Mesendoderm (in vitro differentiated cells): ENCODE results near the gene CEP131.
"Not testable (repeated sequence)": the region's sequence is repeated elsewhere in the genome, so short reads cannot be mapped to it uniquely, and the experiment has no call there.

Source experiments
- DNase-seq: peaks from one replicate; pipeline ENCODE4 v3.0.0; 2013
- H2AK5ac ChIP-seq: 2 replicates; pipeline ENCODE4 v1.6.1; 2013; ENCODE audit warnings: low read length, inconsistent platforms
- H2BK120ac ChIP-seq: 2 replicates; pipeline ENCODE4 v1.6.1; 2013; ENCODE audit warnings: low read depth, mild to moderate bottlenecking, low read length, moderate library complexity, mixed read lengths
- H2BK15ac ChIP-seq: replicated peaks from 2 replicates; pipeline ENCODE4 v1.6.1; 2013; ENCODE audit warnings: low read depth, mild to moderate bottlenecking, moderate library complexity
- H2BK5ac ChIP-seq: 2 replicates; pipeline ENCODE4 v1.6.1; 2013; ENCODE audit warnings: low read length, inconsistent platforms
- H3K18ac ChIP-seq: 2 replicates; pipeline ENCODE4 v1.6.1; 2013; ENCODE audit warnings: mild to moderate bottlenecking, low read length, mixed read lengths
- H3K23ac ChIP-seq: one replicate; pipeline ENCODE4 v1.6.1; 2013; ENCODE audit warnings: low read length
- H3K27ac ChIP-seq: 2 replicates; pipeline ENCODE4 v1.5.1; 2013; ENCODE audit warnings: low read depth, mild to moderate bottlenecking, inconsistent platforms, low read length, moderate library complexity
- H3K27me3 ChIP-seq: 2 replicates; pipeline ENCODE4 v1.6.1; 2013; ENCODE audit warnings: low read length, control low read depth, mild to moderate bottlenecking, inconsistent platforms; ENCODE audit not compliant: insufficient read depth, poor library complexity
- H3K36me3 ChIP-seq: 2 replicates; pipeline ENCODE4 v1.6.1; 2013; ENCODE audit warnings: low read length, inconsistent platforms; ENCODE audit not compliant: control insufficient read depth, insufficient read depth
- H3K4ac ChIP-seq: one replicate; pipeline ENCODE4 v1.6.1; 2013; ENCODE audit warnings: low read depth, mild to moderate bottlenecking, low read length, moderate library complexity
- H3K4me1 ChIP-seq: 2 replicates; pipeline ENCODE4 v1.6.1; 2013; ENCODE audit warnings: low read depth, low read length, inconsistent platforms; ENCODE audit not compliant: control insufficient read depth
- H3K4me2 ChIP-seq: 2 replicates; pipeline ENCODE4 v1.6.1; 2013; ENCODE audit warnings: low read length
- H3K4me3 ChIP-seq: 2 replicates; pipeline ENCODE4 v1.5.1; 2013; ENCODE audit warnings: mild to moderate bottlenecking, low read length
- H3K56ac ChIP-seq: one replicate; pipeline ENCODE4 v1.6.1; 2013; ENCODE audit warnings: low read length
- H3K79me1 ChIP-seq: 2 replicates; pipeline ENCODE4 v1.6.1; 2013; ENCODE audit warnings: low read length, inconsistent platforms
- H3K79me2 ChIP-seq: 2 replicates; pipeline ENCODE4 v1.6.1; 2013; ENCODE audit warnings: mild to moderate bottlenecking, low read length; ENCODE audit not compliant: control insufficient read depth, insufficient read depth
- H3K9ac ChIP-seq: 2 replicates; pipeline ENCODE4 v1.6.1; 2013; ENCODE audit warnings: low read length, inconsistent platforms
- H4K5ac ChIP-seq: one replicate; pipeline ENCODE4 v1.6.1; 2013; ENCODE audit warnings: low read length
- H4K8ac ChIP-seq: one replicate; pipeline ENCODE4 v1.6.1; 2013; ENCODE audit warnings: low read depth, mild to moderate bottlenecking, control low read depth, low read length, moderate library complexity
- WGBS: extraction: QIAGEN DNeasy Blood & Tissue Kit; methylation state at CpG from one replicate; pipeline ENCODE4 v1.1.7; 2013; ENCODE audit warnings: low lambda C conversion rate, missing lambda C conversion rate; ENCODE audit not compliant: insufficient coverage; ENCODE audit errors: extremely low coverage; 5-methylcytosine and 5-hydroxymethylcytosine counted together

The CEP131 gene

DNA sequence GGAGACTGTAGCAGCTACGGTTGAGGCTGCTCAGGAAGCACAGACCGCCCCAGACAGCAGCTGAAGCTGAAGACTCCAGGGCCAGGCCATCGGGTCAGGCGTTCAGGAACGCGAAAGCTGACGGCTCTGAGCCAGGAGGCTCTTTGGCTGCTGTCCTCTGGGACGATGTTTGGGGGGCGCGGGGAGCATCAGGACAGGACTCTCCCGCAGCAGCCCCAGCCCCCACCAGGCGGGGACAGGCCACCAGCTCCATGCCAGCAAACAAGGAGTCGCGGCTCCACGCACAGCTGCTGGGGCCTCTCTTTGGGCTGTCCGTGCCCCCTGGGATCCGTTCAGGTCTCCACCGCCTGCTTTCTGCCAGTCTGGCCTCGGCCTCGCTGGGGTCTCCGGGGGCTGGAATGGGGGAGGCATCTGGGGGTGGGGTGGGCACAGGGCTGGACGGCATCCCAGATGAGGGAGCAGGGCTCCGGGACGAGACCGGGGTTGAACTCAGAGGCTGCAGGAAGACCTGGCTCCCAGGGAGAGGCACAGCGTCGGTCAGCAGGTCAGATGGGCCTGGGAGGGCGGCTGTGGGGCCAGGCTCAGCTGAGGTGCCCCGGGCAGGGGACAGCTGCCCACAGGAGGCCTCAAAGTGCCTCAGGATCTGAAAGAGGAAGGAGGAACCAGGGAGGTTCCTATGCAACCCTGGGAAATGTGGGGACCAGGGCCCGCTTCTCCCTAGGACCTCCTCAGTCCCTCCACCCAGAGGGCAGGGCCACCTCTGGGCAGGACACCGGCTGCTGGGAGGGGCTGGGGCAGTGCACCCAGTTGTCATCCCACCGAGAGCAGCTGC is 6.3 kb upstream of the CEP131 start:
- no peak overlapping the region for H3K27ac ChIP-seq
- no peak overlapping the region for H2AK5ac ChIP-seq
- H3K23ac ChIP-seq = no peak overlapping the region
- H2BK120ac ChIP-seq = no peak overlapping the region
- H3K4me3 ChIP-seq = no peak overlapping the region
- H3K4ac ChIP-seq = no peak overlapping the region
- H3K4me1 ChIP-seq = no peaks in the 10 kb centered on the region
- no peaks in the 10 kb centered on the region for H3K79me2 ChIP-seq
- DNase-seq = no peak
- no peak overlapping the region for H4K8ac ChIP-seq
- H3K27me3 ChIP-seq = no peaks in the 10 kb centered on the region
- H3K36me3 ChIP-seq = peaks cover 3% of the 10 kb centered on the region
- no peak overlapping the region for H3K4me2 ChIP-seq
- no peak overlapping the region for H2BK15ac ChIP-seq
- H2BK5ac ChIP-seq = no peak overlapping the region
- no peak overlapping the region for H3K56ac ChIP-seq
- no peak overlapping the region for H3K18ac ChIP-seq
- H3K79me1 ChIP-seq = no peaks in the 10 kb centered on the region
- no CpG with 5 or more reads among the region's 32 CpGs for WGBS
- H4K5ac ChIP-seq = no peak overlapping the region
- H3K9ac ChIP-seq = no peak overlapping the region

DNA sequence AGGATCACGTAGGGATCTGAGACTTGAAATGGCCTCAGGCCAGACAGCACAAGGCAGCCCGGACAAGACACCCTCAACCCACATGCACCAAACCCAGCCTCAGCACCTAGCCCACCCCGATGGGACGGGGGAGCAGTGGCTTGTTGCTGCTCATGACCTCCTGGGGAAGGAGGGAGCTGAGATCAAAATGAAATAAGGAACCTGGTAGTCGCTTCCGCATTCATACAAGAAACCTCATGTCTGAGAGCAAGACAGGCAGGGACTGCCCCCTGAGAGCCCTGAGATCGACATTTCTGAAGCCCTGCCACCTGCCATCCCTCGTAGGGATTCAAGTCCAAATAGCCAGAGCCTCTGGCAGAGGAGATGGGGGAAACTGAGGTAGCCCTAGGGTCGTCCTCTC is 5.7 kb upstream of the CEP131 start:
- no peak overlapping the region for H3K4me2 ChIP-seq
- H3K27ac ChIP-seq = no peak overlapping the region
- no CpG with 5 or more reads among the region's 9 CpGs for WGBS
- no peak overlapping the region for H4K8ac ChIP-seq
- H2BK120ac ChIP-seq = no peak overlapping the region
- no peaks in the 10 kb centered on the region for H3K79me2 ChIP-seq
- H3K4ac ChIP-seq = no peak overlapping the region
- no peaks in the 10 kb centered on the region for H3K27me3 ChIP-seq
- H3K18ac ChIP-seq = no peak overlapping the region
- no peak overlapping the region for H2BK5ac ChIP-seq
- H3K9ac ChIP-seq = no peak overlapping the region
- no peak overlapping the region for H3K23ac ChIP-seq
- H3K36me3 ChIP-seq = peaks cover 3% of the 10 kb centered on the region
- no peak for DNase-seq
- H3K56ac ChIP-seq = no peak overlapping the region
- no peak overlapping the region for H4K5ac ChIP-seq
- H2BK15ac ChIP-seq = no peak overlapping the region
- H3K4me1 ChIP-seq = no peaks in the 10 kb centered on the region
- H3K4me3 ChIP-seq = no peak overlapping the region
- H2AK5ac ChIP-seq = no peak overlapping the region
- H3K79me1 ChIP-seq = no peaks in the 10 kb centered on the region

- not testable (repeated sequence) for H3K9ac ChIP-seq, H2BK120ac ChIP-seq, H4K5ac ChIP-seq, H2BK5ac ChIP-seq, H3K4me1 ChIP-seq, H4K8ac ChIP-seq, H2AK5ac ChIP-seq, H3K4me3 ChIP-seq, H3K27ac ChIP-seq, H3K36me3 ChIP-seq, H3K18ac ChIP-seq, H3K4ac ChIP-seq, H3K23ac ChIP-seq, H3K4me2 ChIP-seq, H2BK15ac ChIP-seq, H3K27me3 ChIP-seq, DNase-seq, H3K79me2 ChIP-seq, H3K79me1 ChIP-seq, H3K56ac ChIP-seq
- WGBS = no CpG with 5 or more reads among the region's 2 CpGs
Observed at GRCh38 chr17:81227630-81228029, 4.9 kb upstream of the CEP131 start.

DNA sequence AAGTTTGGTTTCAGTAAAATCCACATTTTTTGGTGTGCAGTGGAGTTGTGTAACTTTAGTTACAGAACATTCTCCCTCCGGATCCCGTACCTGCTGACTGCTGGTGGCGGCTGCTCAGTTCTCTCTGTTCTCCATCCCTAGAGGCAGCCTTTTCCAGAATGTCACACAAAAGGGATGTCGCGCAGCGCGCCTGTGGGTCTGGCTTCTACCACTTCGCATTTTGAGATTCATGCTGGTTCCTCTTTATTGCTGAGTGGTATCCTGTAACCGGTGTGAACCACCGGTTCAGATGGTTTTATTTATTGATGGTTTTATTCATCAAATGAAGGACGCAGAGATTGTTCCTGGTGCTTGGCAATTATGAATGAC is 981 bp upstream of the CEP131 start:
- no peak overlapping the region for H3K4ac ChIP-seq
- no peak overlapping the region for H2AK5ac ChIP-seq
- no peak overlapping the region for H3K4me3 ChIP-seq
- peak overlapping the region; percentile 96 for H3K56ac ChIP-seq
- no peak overlapping the region for H3K27ac ChIP-seq
- no peak overlapping the region for H4K5ac ChIP-seq
- H3K27me3 ChIP-seq = no peaks in the 10 kb centered on the region
- H3K79me1 ChIP-seq = peaks cover 6% of the 10 kb centered on the region
- peaks cover 4% of the 10 kb centered on the region for H3K4me1 ChIP-seq
- no peak overlapping the region for H2BK15ac ChIP-seq
- H3K36me3 ChIP-seq = no peaks in the 10 kb centered on the region
- peak overlapping the region; percentile 86 for H3K9ac ChIP-seq
- no CpG with 5 or more reads among the region's 11 CpGs for WGBS
- H3K23ac ChIP-seq = no peak overlapping the region
- H3K18ac ChIP-seq = peak overlapping the region; percentile 5
- DNase-seq = peak; percentile 47
- no peaks in the 10 kb centered on the region for H3K79me2 ChIP-seq
- no peak overlapping the region for H4K8ac ChIP-seq
- H3K4me2 ChIP-seq = peak overlapping the region; percentile 81
- no peak overlapping the region for H2BK5ac ChIP-seq
- H2BK120ac ChIP-seq = no peak overlapping the region

DNA sequence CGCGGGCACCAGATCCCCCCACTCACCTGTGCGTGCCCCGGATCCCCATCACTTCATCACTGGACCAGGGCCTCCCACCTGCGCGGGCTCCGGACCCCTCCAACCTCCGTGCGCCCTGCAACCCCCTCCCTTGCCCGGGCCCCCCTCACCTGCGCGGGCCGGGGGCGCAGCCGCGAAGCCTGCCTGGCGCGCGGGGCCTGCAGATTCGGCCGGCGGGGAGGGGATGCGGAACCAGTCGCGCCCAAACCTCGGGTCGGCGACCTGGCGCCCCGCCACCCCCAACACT is 202 bp downstream of the CEP131 start:
- H2BK15ac ChIP-seq = no peak overlapping the region
- peaks cover 6% of the 10 kb centered on the region for H3K79me1 ChIP-seq
- peaks cover 4% of the 10 kb centered on the region for H3K4me1 ChIP-seq
- no peak overlapping the region for H3K18ac ChIP-seq
- no peaks in the 10 kb centered on the region for H3K79me2 ChIP-seq
- H2AK5ac ChIP-seq = no peak overlapping the region
- H3K4me3 ChIP-seq = peak overlapping the region; percentile 36
- peak overlapping the region; percentile 95 for H3K56ac ChIP-seq
- peak overlapping the region; percentile 3 for H3K23ac ChIP-seq
- no peak overlapping the region for H3K27ac ChIP-seq
- no peak overlapping the region for H4K5ac ChIP-seq
- no peak overlapping the region for H2BK5ac ChIP-seq
- no CpG with 5 or more reads among the region's 30 CpGs for WGBS
- H3K4ac ChIP-seq = no peak overlapping the region
- peak overlapping the region; percentile 81 for H3K4me2 ChIP-seq
- no peak overlapping the region for H2BK120ac ChIP-seq
- H3K9ac ChIP-seq = peak overlapping the region; percentile 64
- no peak overlapping the region for H4K8ac ChIP-seq
- no peaks in the 10 kb centered on the region for H3K27me3 ChIP-seq
- no peaks in the 10 kb centered on the region for H3K36me3 ChIP-seq
- DNase-seq = no peak
